Stomach (tissue), 9 donors: ENCODE results near the gene FAM3B. TPM values are rescaled to one million over a fixed set of nuclear protein-coding genes. Genes with fewer than 3 reads are reported as not detected.
A peak's percentile ranks its signal among the peaks of the same experiment; 100 is the strongest.

Experiments used
- DNase-seq, 2 donors: peaks; one replicate each; pipeline versions ENCODE4 v3.0.0 to v3.0.0-alpha.2; 2013 to 2019
- H3K27ac ChIP-seq, 5 donors: fragments of 200-600 bp in 4 of 5; sonication (generic) in 4 of 5; one replicate each; pipeline ENCODE4 v1.5.1; 2013 to 2019; ENCODE audit warnings: mild to moderate bottlenecking in 1 of 5, moderate library complexity in 1 of 5
- H3K27me3 ChIP-seq, 3 donors: fragments of 200-600 bp; sonication (generic); one replicate each; pipeline ENCODE4 v1.5.1; 2017 to 2019; ENCODE audit warnings: mixed run types in 1 of 3
- H3K36me3 ChIP-seq, 4 donors: fragments of 200-600 bp; sonication (generic); 1 replicate in 3 of 4; 2 replicates in 1 of 4; pipeline ENCODE4 v1.5.1; 2016 to 2019
- H3K4me1 ChIP-seq, 4 donors: fragments of 200-600 bp; sonication (generic); one replicate each; pipeline ENCODE4 v1.5.1; 2016 to 2019
- H3K4me3 ChIP-seq, 4 donors: fragments of 200-600 bp; sonication (generic) in 3 of 4; one replicate each; pipeline ENCODE4 v1.5.1; 2016 to 2019; ENCODE audit warnings: mild to moderate bottlenecking in 1 of 4
- H3K9me3 ChIP-seq, 4 donors: fragments of 200-600 bp; sonication (generic); one replicate each; pipeline ENCODE4 v1.5.1; 2016 to 2019
- CTCF ChIP-seq, 7 experiments: fragments of 450-650 bp in 4 of 7; fragments of 200-600 bp in 3 of 7; sonication (generic) in 3 of 7; IDR thresholded peaks; one replicate each; pipeline ENCODE4 v1.5.1; 2016 to 2019; ENCODE audit warnings: antibody characterized with exemption in 7 of 7, control low read depth in 2 of 7, mild to moderate bottlenecking in 1 of 7
- EP300 ChIP-seq: sonication (generic); formaldehyde crosslinking; IDR thresholded peaks from one replicate; pipeline ENCODE4 v1.6.1; 2017; ENCODE audit warnings: antibody characterized with exemption
- POLR2A ChIP-seq, 4 donors: fragments of 450-650 bp; IDR thresholded peaks; one replicate each; pipeline ENCODE4 v1.6.1; 2016; ENCODE audit warnings: antibody characterized with exemption in 4 of 4, control low read depth in 2 of 4, mild to moderate bottlenecking in 1 of 4, moderate library complexity in 1 of 4
- POLR2AphosphoS5 ChIP-seq, 3 donors: sonication (generic); formaldehyde crosslinking; IDR thresholded peaks; one replicate each; pipeline ENCODE4 v1.6.1; 2016; ENCODE audit warnings: antibody characterized with exemption in 3 of 3
- WGBS, 5 donors: extraction: QIAGEN DNeasy Blood & Tissue Kit in 3 of 5; methylation state at CpG; one replicate each; pipeline versions ENCODE4 v1.1.5 to v1.1.7; 2013 to 2018; 5-methylcytosine and 5-hydroxymethylcytosine counted together
- intact Hi-C: fragments of 100-400 bp; cut with DNase I; formaldehyde crosslinking; loops from one replicate; pipeline ENCODE4 v1.15.1; 2023; ENCODE audit warnings: low total_unique reads
- polyA plus RNA-seq, 3 donors: library from polyadenylated mRNA; stranded (reverse); fragments of 200-250 nt; gene quantifications; one replicate each; pipeline ENCODE4 v1.2.3, GENCODE V29; 2013
- total RNA-seq, 5 donors: library from RNA; depleted of rRNA; stranded (reverse); fragments of >200 nt; gene quantifications; one replicate each; pipeline versions ENCODE4 v1.1.0 to v1.2.3, GENCODE V29; 2014 to 2016
- donor health status: healthy with polysubstance abuse.
- donor health status: Bipolar disorder and iron deficiency.
- donor health status: healthy.

Gene FAM3B
- total and polyA plus RNA-seq, 8 donors, result 12.3 to 103 (median 89.0) TPM; not detected in 1

- peaks cover 0 to 6% (median 0%) of the 10 kb centered on the region in 4 donors for H3K36me3 ChIP-seq
- no peak for DNase-seq
- H3K27me3 ChIP-seq, result no peaks in the 10 kb centered on the region
- intact Hi-C loops, result loop anchor here (10.0 kb wide), 1 partner anchor 79 kb away; no protein-coding TSS in a partner anchor
- peak overlapping the region in 2 of 4 donors; percentile 33 to 43 for H3K4me3 ChIP-seq
- H3K27ac ChIP-seq, result peak overlapping the region in 4 of 5 donors; percentile 0 to 92 (median 84)
- H3K9me3 ChIP-seq, result no peaks in the 10 kb centered on the region
- peaks cover 14 to 86% (median 45%) of the 10 kb centered on the region in 4 donors for H3K4me1 ChIP-seq
- WGBS, 5 donors, result 92 to 94% (median 93%) methylated on average over 13 to 18 of the region's 18 CpGs
- TF ChIP-seq EP300, result no peak
- no peak for TF ChIP-seq POLR2A (IDR thresholded peaks at IDR 0.05)
- TF ChIP-seq POLR2AphosphoS5 (IDR thresholded peaks at IDR 0.05), result no peak
- TF ChIP-seq CTCF (IDR thresholded peaks at IDR 0.05), result no peak
Measured at GRCh38 chr21:41363370-41364270, 47.0 kb downstream of the FAM3B start.

- no peaks in the 10 kb centered on the region for H3K9me3 ChIP-seq
- TF ChIP-seq CTCF (IDR thresholded peaks at IDR 0.05), result no peak
- H3K27me3 ChIP-seq, result no peaks in the 10 kb centered on the region
- peaks cover 0 to 6% (median 0%) of the 10 kb centered on the region in 4 donors for H3K36me3 ChIP-seq
- WGBS, 5 donors, result 72 to 81% (median 75%) methylated on average over 6 of the region's 6 CpGs
- H3K27ac ChIP-seq, result peak overlapping the region in 1 of 5 donors; percentile 0
- intact Hi-C loops, result loop anchor here (10.0 kb wide), 1 partner anchor 80 kb away; no protein-coding TSS in a partner anchor
- H3K4me1 ChIP-seq, result peaks cover 21 to 90% (median 49%) of the 10 kb centered on the region in 4 donors
- no peak for DNase-seq
- H3K4me3 ChIP-seq, result no peak overlapping the region
Measured at GRCh38 chr21:41364308-41364707, 47.7 kb downstream of the FAM3B start.

GRCh38 chr21:41365377-41366107 is 48.9 kb downstream of the FAM3B start:
- DNase-seq, result no peak
- no peaks in the 10 kb centered on the region for H3K9me3 ChIP-seq
- TF ChIP-seq CTCF (IDR thresholded peaks at IDR 0.05) (no peak), EP300 (no peak), POLR2A (IDR thresholded peaks at IDR 0.05) (no peak)
- H3K4me1 ChIP-seq, result peaks cover 23 to 90% (median 50%) of the 10 kb centered on the region in 4 donors
- H3K27ac ChIP-seq, result no peak overlapping the region
- H3K36me3 ChIP-seq, result peaks cover 0 to 6% (median 0%) of the 10 kb centered on the region in 4 donors
- H3K27me3 ChIP-seq, result no peaks in the 10 kb centered on the region
- H3K4me3 ChIP-seq, result no peak overlapping the region
- 95 to 98% (median 97%) methylated on average over 15 of the region's 15 CpGs for WGBS, 5 donors
- intact Hi-C loops, result loop anchor here (10.0 kb wide), 1 partner anchor 81 kb away; no protein-coding TSS in a partner anchor

- Histone ChIP-seq H3K4me1 (peaks cover 15 to 83% (median 44%) of the 10 kb centered on the region in 4 donors), H3K9me3 (no peaks in the 10 kb centered on the region), H3K27me3 (no peaks in the 10 kb centered on the region), H3K36me3 (peaks cover 0 to 6% (median 0%) of the 10 kb centered on the region in 4 donors), H3K27ac (peak overlapping the region in 4 of 5 donors; percentile 16 to 75 (median 57)), H3K4me3 (no peak overlapping the region)
- peak; percentile 66 to 87 for DNase-seq
- no peak for TF ChIP-seq CTCF (IDR thresholded peaks at IDR 0.05)
- no peak for TF ChIP-seq EP300
- no peak for TF ChIP-seq POLR2A (IDR thresholded peaks at IDR 0.05)
- TF ChIP-seq POLR2AphosphoS5 (IDR thresholded peaks at IDR 0.05), result peak in 1 of 3 donors; percentile 55
- intact Hi-C loops, result loop anchor here (10.0 kb wide), 1 partner anchor 82 kb away; no protein-coding TSS in a partner anchor
- WGBS, 5 donors, result 28 to 46% (median 42%) methylated on average over 12 of the region's 12 CpGs
Measured at GRCh38 chr21:41366522-41367151, 50.0 kb downstream of the FAM3B start.
